Lung (tissue), 16 donors: ENCODE measurements around the gene CTSS. TPM values are rescaled to one million over a fixed set of nuclear protein-coding genes. Genes with fewer than 3 reads are reported as not detected.

Experiments used
- ATAC-seq: fragments of 200-7000 bp; cut with Tn5 transposase; one replicate; pipeline ENCODE4 v1.9.1; 2020; ENCODE audit warnings: moderate number of reproducible peaks; ENCODE audit not compliant: insufficient read depth, low FRiP score
- DNase-seq, 3 donors: peaks; one replicate each; pipeline ENCODE4 v3.0.0-alpha.2; 2013 to 2017
- H3K27ac ChIP-seq, 2 donors: one replicate each; pipeline ENCODE4 v1.5.1; 2013; ENCODE audit warnings: mild to moderate bottlenecking in 2 of 2, moderate library complexity in 2 of 2, control low read depth in 1 of 2, inconsistent platforms in 1 of 2, low read depth in 1 of 2, low read length in 1 of 2
- H3K27me3 ChIP-seq, 3 donors: one replicate each; pipeline ENCODE4 v1.5.1; 2013; ENCODE audit warnings: low read length in 2 of 3; ENCODE audit not compliant: control insufficient read depth in 3 of 3, insufficient read depth in 3 of 3
- H3K36me3 ChIP-seq, 4 donors: one replicate each; pipeline ENCODE4 v1.5.1; 2013; ENCODE audit warnings: low read length in 4 of 4, mild to moderate bottlenecking in 1 of 4, moderate library complexity in 1 of 4; ENCODE audit not compliant: control insufficient read depth in 4 of 4, insufficient read depth in 4 of 4
- H3K4me1 ChIP-seq, 5 donors: one replicate each; pipeline ENCODE4 v1.5.1; 2013; ENCODE audit warnings: low read length in 5 of 5, mild to moderate bottlenecking in 2 of 5, moderate library complexity in 1 of 5; ENCODE audit not compliant: control insufficient read depth in 5 of 5, insufficient read depth in 5 of 5
- H3K4me3 ChIP-seq: one replicate; pipeline ENCODE4 v1.5.1; 2013; ENCODE audit warnings: mild to moderate bottlenecking, control low read depth, moderate library complexity
- H3K9ac ChIP-seq, 2 donors: one replicate each; pipeline ENCODE4 v1.5.1; 2013; ENCODE audit warnings: low read length in 2 of 2, control low read depth in 1 of 2; ENCODE audit not compliant: insufficient read depth in 1 of 2
- H3K9me3 ChIP-seq, 4 donors: one replicate each; pipeline ENCODE4 v1.5.1; 2013; ENCODE audit warnings: low read length in 3 of 4, mild to moderate bottlenecking in 1 of 4, moderate library complexity in 1 of 4; ENCODE audit not compliant: control insufficient read depth in 4 of 4, insufficient read depth in 3 of 4
- CTCF ChIP-seq: IDR thresholded peaks from 2 replicates; pipeline ENCODE4 v1.5.1; 2012; ENCODE audit warnings: mild to moderate bottlenecking; ENCODE audit errors: control extremely low read depth, extremely low read depth
- WGBS, 2 donors: extraction: QIAGEN DNeasy Blood & Tissue Kit; methylation state at CpG; one replicate each; pipeline ENCODE4 v1.1.7; 2013; 5-methylcytosine and 5-hydroxymethylcytosine counted together
- long read RNA-seq, 5 donors: transcript quantifications; one replicate each; lab custom pipeline, GENCODE V29; 2026
- polyA plus RNA-seq, 2 donors: library from polyadenylated mRNA; stranded (reverse); fragments of 200-250 nt; gene quantifications; one replicate each; pipeline ENCODE4 v1.2.1, GENCODE V29; 2013
- total RNA-seq, 2 donors: library from RNA; depleted of rRNA in 1 of 2; stranded (reverse); fragments of >200 nt in 1 of 2; gene quantifications; one replicate each; pipeline ENCODE4 v1.2.1, GENCODE V29; 2014 to 2021
- donor health status: control.
- donor health status: control.
- donor health status: Bipolar disorder and iron deficiency.
- donor health status: healthy.
- donor health status: DM: yes; HTN: yes; CAD: no.

CTSS gene
- total RNA-seq (100 to 1,000 TPM; 244 to 293 TPM), polyA plus RNA-seq (100 to 1,000 TPM in 1 of 2 donors, 10 to 100 TPM in 1; 79.2 to 516 TPM)
- long read RNA-seq, donor 1, full-length matches to known transcripts: 4 of 4 reads
- long read RNA-seq, donor 1, partial matches to known transcripts: 0 of 4 reads
- long read RNA-seq, donor 1, other reads (novel, unspliced or antisense): 0 of 4 reads
- long read RNA-seq, donor 2, full-length matches to known transcripts: 7 of 7 reads
- long read RNA-seq, donor 2, partial matches to known transcripts: 0 of 7 reads
- long read RNA-seq, donor 2, other reads (novel, unspliced or antisense): 0 of 7 reads
- long read RNA-seq, donor 3, full-length matches to known transcripts: 3 of 3 reads
- long read RNA-seq, donor 3, partial matches to known transcripts: 0 of 3 reads
- long read RNA-seq, donor 3, other reads (novel, unspliced or antisense): 0 of 3 reads
- long read RNA-seq, donor 4, full-length matches to known transcripts: 1 of 1 reads
- long read RNA-seq, donor 4, partial matches to known transcripts: 0 of 1 reads
- long read RNA-seq, donor 4, other reads (novel, unspliced or antisense): 0 of 1 reads
- long read RNA-seq, donor 5, full-length matches to known transcripts: 6 of 6 reads
- long read RNA-seq, donor 5, partial matches to known transcripts: 0 of 6 reads
- long read RNA-seq, donor 5, other reads (novel, unspliced or antisense): 0 of 6 reads

GRCh38 chr1:150765296-150765976 is at the start of gene CTSS:
Gene CTSS, minus strand, starts transcription at chr1:150765778. Its CDS starts 1,015 bp downstream, at chr1:150764763.
- 4 to 6% methylated on average over 4 of the region's 4 CpGs for WGBS, 2 donors

GRCh38 chr1:150813028-150813707 is 47.6 kb upstream of the CTSS start:
- WGBS, 2 donors: 55 to 74% methylated on average over 5 of the region's 5 CpGs
- H3K36me3 ChIP-seq: peaks cover 29 to 45% (median 41%) of the 10 kb centered on the region in 4 donors
- peak; percentile 85 for ATAC-seq

More at GRCh38 chr1:150765296-150765976, at the start of gene CTSS:
- Histone ChIP-seq H3K4me1 (peaks cover 0 to 8% (median 5%) of the 10 kb centered on the region in 5 donors), H3K27ac (peak within 1 kb of the TSS in 1 of 2 donors; percentile 70), H3K36me3 (no peaks in the 10 kb centered on the region), H3K9me3 (no peaks in the 10 kb centered on the region), H3K4me3 (no peak within 1 kb of the TSS), H3K9ac (peak within 1 kb of the TSS in 1 of 2 donors; percentile 67), H3K27me3 (no peaks in the 10 kb centered on the region)
- DNase-seq (peak in 2 of 3 donors; percentile 45 to 47), ATAC-seq (peak; percentile 75)
- no peak for TF ChIP-seq CTCF

More at GRCh38 chr1:150813028-150813707, 47.6 kb upstream of the CTSS start:
- H3K27me3 ChIP-seq: no peaks in the 10 kb centered on the region
- no peak overlapping the region for H3K9ac ChIP-seq
- no peaks in the 10 kb centered on the region for H3K9me3 ChIP-seq
- peak; percentile 46 for TF ChIP-seq CTCF
- peaks cover 0 to 15% (median under 1%) of the 10 kb centered on the region in 5 donors for H3K4me1 ChIP-seq
- no peak overlapping the region for H3K4me3 ChIP-seq
- H3K27ac ChIP-seq: no peak overlapping the region
- DNase-seq: peak; percentile 47 to 68 (median 58)
